C4-2B (cell line): Measurements from ENCODE around the gene SNTG2.

Experiments used
- H3K27ac ChIP-seq: fragments of 450-650 bp; 2 replicates; pipeline ENCODE4 v1.5.1; 2017
- ZFX ChIP-seq: fragments of 450-650 bp; IDR thresholded peaks from 2 replicates; pipeline ENCODE4 v1.6.1; 2017
- TF ChIP-seq, protein P1 (sequence below): fragments of 450-650 bp; conservative IDR thresholded peaks from 2 replicates; pipeline ENCODE4 v1.5.1; 2017; ENCODE audit warnings: mild to moderate bottlenecking

SNTG2 gene

GRCh38 chr2:1169291-1169949 is 218.8 kb downstream of the SNTG2 start:
- TF ChIP-seq, protein P1, sequence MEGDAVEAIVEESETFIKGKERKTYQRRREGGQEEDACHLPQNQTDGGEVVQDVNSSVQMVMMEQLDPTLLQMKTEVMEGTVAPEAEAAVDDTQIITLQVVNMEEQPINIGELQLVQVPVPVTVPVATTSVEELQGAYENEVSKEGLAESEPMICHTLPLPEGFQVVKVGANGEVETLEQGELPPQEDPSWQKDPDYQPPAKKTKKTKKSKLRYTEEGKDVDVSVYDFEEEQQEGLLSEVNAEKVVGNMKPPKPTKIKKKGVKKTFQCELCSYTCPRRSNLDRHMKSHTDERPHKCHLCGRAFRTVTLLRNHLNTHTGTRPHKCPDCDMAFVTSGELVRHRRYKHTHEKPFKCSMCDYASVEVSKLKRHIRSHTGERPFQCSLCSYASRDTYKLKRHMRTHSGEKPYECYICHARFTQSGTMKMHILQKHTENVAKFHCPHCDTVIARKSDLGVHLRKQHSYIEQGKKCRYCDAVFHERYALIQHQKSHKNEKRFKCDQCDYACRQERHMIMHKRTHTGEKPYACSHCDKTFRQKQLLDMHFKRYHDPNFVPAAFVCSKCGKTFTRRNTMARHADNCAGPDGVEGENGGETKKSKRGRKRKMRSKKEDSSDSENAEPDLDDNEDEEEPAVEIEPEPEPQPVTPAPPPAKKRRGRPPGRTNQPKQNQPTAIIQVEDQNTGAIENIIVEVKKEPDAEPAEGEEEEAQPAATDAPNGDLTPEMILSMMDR, result no peak
- no peak for TF ChIP-seq ZFX

DNA sequence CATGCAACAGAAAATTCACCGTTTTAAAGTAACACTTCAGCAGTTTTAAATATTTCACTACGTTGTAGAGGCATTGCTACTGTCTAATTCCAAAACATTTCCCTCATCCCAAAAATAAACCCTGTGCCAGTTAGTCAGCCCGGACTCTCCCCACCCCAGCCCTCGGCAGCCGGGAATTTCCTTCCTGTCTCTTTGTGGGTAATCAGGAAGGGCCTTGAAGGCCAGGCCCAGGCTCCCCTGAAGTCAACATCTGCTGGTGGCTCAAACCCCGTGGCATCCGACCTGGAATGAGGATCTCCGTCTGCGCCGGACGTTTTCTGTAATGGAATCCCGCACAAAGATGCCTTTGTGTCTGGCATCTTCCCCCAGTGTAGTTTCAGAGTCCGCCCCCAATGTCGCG is 219.6 kb downstream of the SNTG2 start:
- TF ChIP-seq ZFX, result no peak
- TF ChIP-seq, protein P1, result no peak
- no peak overlapping the region for H3K27ac ChIP-seq

More at GRCh38 chr2:1169291-1169949, 218.8 kb downstream of the SNTG2 start:
- no peak overlapping the region for H3K27ac ChIP-seq

- H3K27ac ChIP-seq, result no peak overlapping the region
- TF ChIP-seq ZFX, result no peak
- TF ChIP-seq, protein P1, result no peak
Observed at GRCh38 chr2:1170711-1171110, 220.1 kb downstream of the SNTG2 start.

DNA sequence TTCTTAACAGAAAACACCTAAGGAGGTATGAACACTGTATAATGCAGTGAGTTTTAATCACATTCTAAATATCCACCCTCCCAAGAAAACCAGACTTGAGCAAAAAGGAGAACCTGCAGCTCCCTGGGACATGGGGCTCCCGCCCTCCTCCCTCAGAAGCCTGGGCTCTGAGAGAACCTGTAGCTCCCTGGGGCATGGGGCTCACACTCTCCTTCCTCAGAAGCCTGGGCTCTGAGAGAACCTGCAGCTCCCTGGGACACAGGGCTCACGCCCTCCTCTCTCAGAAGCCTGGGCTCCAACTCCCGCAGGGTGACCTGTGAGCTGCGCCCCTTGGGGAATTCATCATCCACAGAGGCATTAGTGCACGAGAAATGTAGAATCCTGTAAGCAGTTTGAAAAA is 222.9 kb downstream of the SNTG2 start:
- TF ChIP-seq ZFX, result no peak
- TF ChIP-seq, protein P1, result no peak
- no peak overlapping the region for H3K27ac ChIP-seq

GRCh38 chr2:1181893-1182292 is 231.2 kb downstream of the SNTG2 start:
- TF ChIP-seq ZFX, result no peak
- TF ChIP-seq, protein P1, result no peak

DNA sequence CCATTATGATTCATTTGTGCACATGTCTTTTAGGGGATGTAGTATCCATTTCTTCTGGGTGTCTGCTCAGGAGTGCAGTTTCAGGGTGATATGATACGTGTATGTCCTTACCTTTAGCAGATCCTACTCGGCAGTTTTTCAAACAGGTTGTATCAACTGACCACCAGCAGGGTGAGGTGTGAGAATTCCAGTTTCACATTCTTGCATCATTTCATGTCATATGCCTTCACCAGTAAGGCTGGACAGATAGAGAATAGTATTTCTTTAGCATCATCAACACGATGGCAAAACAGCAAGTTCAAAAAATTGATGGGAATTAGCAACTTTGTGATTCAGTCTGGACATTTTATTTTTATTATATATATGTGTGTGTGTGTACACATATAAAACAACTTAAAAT is 232.7 kb downstream of the SNTG2 start:
- no peak for TF ChIP-seq ZFX
- TF ChIP-seq, protein P1, result no peak
- no peak overlapping the region for H3K27ac ChIP-seq

More at GRCh38 chr2:1181893-1182292, 231.2 kb downstream of the SNTG2 start:
- no peak overlapping the region for H3K27ac ChIP-seq

DNA sequence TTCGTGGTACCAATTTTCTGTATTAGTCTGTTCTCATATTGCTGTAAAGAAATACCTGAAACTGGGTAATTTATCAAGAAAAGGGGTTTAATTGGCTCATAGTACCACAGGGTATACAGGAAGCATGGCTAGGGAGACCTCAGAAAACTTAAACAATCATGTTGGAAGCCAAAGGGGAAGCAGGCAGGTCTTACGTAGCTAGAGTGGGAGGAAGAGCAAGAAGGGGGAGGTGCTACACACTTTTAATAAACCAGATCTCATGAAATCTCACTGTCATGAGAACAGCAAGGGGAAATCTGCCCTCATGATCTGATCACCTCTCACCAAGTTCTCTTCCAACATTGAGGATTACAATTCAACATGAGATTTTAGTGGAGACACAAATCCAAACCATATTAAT is 235.8 kb downstream of the SNTG2 start:
- H3K27ac ChIP-seq, result no peak overlapping the region
- TF ChIP-seq, protein P1, result no peak
- TF ChIP-seq ZFX, result no peak
